Prostate gland (tissue), 2 donors: Measurements from ENCODE around the gene COL11A1.

Experiments used
- CTCF ChIP-seq, 4 experiments: fragments of 200-600 bp in 2 of 4; fragments of 450-650 bp in 2 of 4; sonication (generic) in 2 of 4; IDR thresholded peaks; 1 replicate in 3 of 4; 2 replicates in 1 of 4; pipeline ENCODE4 v1.5.1; 2016 to 2019; ENCODE audit warnings: antibody characterized with exemption in 4 of 4, mild to moderate bottlenecking in 2 of 4, moderate library complexity in 2 of 4
- POLR2A ChIP-seq: fragments of 450-650 bp; IDR thresholded peaks from one replicate; pipeline ENCODE4 v1.6.1; 2016; ENCODE audit warnings: antibody characterized with exemption, mild to moderate bottlenecking
- POLR2AphosphoS5 ChIP-seq: sonication (generic); formaldehyde crosslinking; IDR thresholded peaks from one replicate; pipeline ENCODE4 v1.6.1; 2017; ENCODE audit warnings: antibody characterized with exemption

- TF ChIP-seq CTCF (IDR thresholded peaks at IDR 0.05) = no peak
- no peak for TF ChIP-seq POLR2A
- no peak for TF ChIP-seq POLR2AphosphoS5
These were observed 153.7 kb downstream of the COL11A1 start for GRCh38 chr1:102954576-102954975.
